DMS53 treated with DMSO at 0.1 percent for 48 hours (cell line): ENCODE data around the gene MRPL48.

Experiments
- DNase-seq: peaks from one replicate; lab custom pipeline; 2025; ENCODE audit not compliant: unreplicated experiment; lab: John Stamatoyannopoulos, UW

Gene MRPL48

GRCh38 chr11:73888244-73888643 is 100.6 kb downstream of the MRPL48 start:
- DNase-seq: no peak

- no peak for DNase-seq
Measured at GRCh38 chr11:73889019-73889418, 101.3 kb downstream of the MRPL48 start.

GRCh38 chr11:73889536-73889935 is 101.9 kb downstream of the MRPL48 start:
- DNase-seq: no peak

- DNase-seq: no peak
Measured at GRCh38 chr11:73893041-73893440, 105.4 kb downstream of the MRPL48 start.

- DNase-seq: no peak
Measured at GRCh38 chr11:73894725-73895335, 107.2 kb downstream of the MRPL48 start.

- no peak for DNase-seq
Measured at GRCh38 chr11:73902303-73902702, 114.6 kb downstream of the MRPL48 start.

- no peak for DNase-seq
Measured at GRCh38 chr11:73907191-73907590, 119.5 kb downstream of the MRPL48 start.

GRCh38 chr11:73912026-73912425 is 124.4 kb downstream of the MRPL48 start:
- DNase-seq: no peak

GRCh38 chr11:73913472-73913871 is 125.8 kb downstream of the MRPL48 start:
- no peak for DNase-seq

GRCh38 chr11:73914284-73914683 is 126.6 kb downstream of the MRPL48 start:
- DNase-seq: no peak
